GM18519 (cell line): Measurements from ENCODE around the gene GRIN3A.
"Not testable (repeated sequence)": the region's sequence is repeated elsewhere in the genome, so short reads cannot be mapped to it uniquely, and the experiment has no call there.

Source experiments
- ATAC-seq: cut with Tn5 transposase; IDR thresholded peaks from one replicate; pipeline ENCODE4 v1.9.1; 2021; ENCODE audit warnings: mild to moderate bottlenecking, moderate library complexity; ENCODE audit not compliant: unreplicated experiment, low FRiP score

The GRIN3A gene

DNA sequence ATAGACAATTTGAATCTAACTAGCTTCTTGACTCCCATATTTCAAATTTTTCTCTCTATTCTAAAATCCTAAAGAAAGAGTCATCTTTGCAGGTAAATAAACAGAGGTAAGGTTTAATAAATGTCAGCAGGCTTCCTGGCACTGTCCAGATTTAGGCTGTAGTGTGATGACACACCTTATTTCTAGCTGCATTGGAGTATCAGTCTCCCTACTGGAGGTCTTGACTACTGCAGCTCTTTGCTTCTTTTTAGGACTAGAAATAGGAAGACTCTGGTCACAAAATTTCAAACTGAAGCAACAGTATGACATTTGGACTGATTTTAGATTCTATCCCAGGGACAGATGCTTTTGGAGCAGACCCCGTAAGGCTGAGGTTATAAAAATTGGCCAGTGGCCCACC lies 103.0 kb downstream of the GRIN3A start:
- no peak for ATAC-seq

DNA sequence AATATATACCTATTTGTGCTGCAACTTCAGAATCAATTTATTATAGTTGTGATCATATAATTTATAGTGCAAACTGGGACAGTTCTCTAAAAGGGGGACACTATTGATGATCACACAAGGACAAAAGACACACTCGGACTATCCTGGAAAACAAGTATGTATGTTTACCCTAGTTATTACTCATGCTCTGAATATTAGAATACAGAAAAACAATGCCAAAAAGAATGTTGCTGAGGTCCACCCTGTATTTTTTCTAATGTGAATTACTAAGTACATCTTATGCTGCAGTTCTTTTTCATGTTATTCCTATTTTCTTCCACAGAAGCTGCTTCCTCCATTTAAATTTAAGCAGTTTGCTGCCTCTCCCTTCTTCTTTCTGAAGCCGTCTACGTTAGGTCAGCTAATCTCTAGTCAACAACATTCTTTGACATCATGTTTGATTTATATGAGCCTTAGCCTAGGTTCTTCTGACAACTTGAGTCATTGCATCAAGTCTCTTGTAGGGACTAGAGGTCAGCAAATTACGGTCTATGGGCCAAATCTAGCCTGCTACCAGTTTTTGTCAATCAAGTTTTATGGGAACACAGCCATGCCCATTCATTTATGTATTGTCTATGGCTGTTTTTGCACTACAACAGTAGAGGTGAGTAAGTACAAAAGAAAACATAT lies 103.6 kb downstream of the GRIN3A start:
- no peak for ATAC-seq

- ATAC-seq: no peak
These were observed 105.8 kb downstream of the GRIN3A start for GRCh38 chr9:101632611-101633010.

- ATAC-seq: no peak
These were observed 106.6 kb downstream of the GRIN3A start for GRCh38 chr9:101631892-101632291.

DNA sequence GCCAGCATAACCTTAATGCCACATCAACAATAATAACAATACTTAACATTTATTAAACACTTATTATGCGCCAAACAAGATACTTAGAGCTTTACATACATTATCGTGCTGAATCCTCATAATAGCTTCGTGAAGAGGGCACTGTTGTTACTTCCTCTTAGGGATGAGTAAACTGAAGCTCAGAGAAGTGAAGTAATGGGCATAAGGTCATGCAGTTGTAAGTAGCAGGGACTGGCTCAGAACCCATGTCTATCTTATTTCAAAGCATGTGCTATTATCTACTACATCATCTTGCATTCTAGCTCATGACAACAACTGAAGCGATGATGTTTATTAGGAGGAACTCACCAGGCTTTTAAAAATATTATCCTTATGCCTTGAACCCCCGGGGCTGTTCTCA lies 108.8 kb downstream of the GRIN3A start:
- ATAC-seq: no peak

- no peak for ATAC-seq
These were observed 110.3 kb downstream of the GRIN3A start for GRCh38 chr9:101628173-101628572.

GRCh38 chr9:101626295-101626694 lies 112.2 kb downstream of the GRIN3A start:
- ATAC-seq: no peak

GRCh38 chr9:101625876-101626275 lies 112.6 kb downstream of the GRIN3A start:
- no peak for ATAC-seq

GRCh38 chr9:101620452-101620851 lies 118.0 kb downstream of the GRIN3A start:
- no peak for ATAC-seq

DNA sequence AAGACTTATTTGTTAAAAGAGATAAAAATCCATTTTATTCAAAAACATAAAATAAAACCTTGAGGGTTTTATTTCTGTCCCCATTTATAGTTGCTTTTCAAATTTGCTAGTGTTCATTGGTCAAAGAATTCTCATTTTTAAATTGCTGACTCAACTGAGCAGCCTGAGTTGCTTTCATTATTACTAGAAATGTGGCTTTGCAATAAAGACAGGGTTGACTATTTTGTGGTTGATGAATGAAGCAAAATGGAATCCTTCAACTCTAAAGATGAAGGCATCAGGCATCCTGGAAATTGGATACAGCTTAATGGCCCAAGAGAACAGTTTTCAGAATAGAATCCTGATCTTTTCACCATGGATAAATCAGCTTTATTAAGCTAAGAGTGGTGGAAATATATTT lies 119.7 kb downstream of the GRIN3A start:
- peak; percentile 44 for ATAC-seq

- ATAC-seq: no peak
These were observed 132.9 kb downstream of the GRIN3A start for GRCh38 chr9:101605547-101605946.

- no peak for ATAC-seq
These were observed 134.2 kb downstream of the GRIN3A start for GRCh38 chr9:101604296-101604695.

DNA sequence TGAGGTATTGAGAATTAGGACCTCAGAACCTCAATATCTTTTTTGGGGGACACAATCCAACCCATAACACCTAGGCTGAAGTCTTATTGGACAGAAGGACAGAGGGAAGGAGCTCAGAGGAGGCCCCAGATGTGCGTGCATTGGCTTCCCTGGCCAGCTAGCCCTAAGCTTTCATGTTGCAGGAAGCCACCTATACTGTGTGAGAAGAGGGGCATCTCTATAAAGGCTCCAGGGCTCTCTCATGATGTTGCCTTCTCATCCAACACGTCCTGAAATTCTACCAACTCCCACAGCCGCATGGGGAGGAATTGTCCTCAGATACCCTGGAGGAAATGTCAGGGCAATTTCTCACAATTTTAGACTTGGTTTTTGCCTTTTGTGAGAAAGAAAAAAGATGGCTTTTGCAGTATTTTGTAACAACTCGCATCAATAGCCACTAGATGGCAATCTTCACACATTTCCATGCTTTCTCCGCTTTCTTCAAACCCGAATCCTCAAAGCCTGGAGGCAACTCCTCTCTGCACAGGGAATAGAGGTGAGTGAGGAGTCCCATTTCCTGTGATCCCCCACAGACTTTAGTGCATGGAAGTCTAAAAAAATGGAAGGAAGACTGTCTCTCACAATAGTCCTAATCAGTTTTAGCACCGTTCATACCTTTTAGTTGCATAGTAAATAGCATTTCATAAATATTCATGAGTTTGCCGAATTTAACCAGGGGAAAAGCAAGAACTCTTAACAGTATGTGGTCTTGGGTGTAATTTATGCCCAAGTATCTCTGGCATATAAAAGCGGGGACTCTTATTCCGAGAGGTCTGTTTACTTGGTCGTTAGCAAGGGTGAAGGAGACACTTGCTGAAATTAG lies 136.3 kb downstream of the GRIN3A start:
- ATAC-seq: peak; percentile 58

DNA sequence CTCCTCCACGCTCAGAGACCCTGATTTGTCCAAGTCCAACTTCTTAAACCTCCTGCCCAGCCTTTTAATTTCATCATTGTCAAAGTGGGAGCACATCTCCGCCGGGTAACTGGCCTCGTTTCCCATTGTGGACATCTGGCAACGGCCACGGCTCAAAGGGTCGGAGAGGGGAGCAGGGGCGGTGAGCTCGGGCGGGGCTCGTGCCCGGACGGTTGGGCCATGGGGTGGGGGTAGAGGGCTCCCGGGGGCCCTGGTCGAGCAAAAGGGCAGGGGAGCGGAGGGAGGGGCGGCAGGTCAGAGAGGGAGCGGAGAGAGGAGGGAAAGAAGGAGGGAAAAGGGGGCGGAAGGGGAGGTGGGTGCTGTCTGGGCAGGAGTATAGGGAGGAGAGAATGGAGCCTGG lies 143.7 kb downstream of the GRIN3A start, which contains the start of gene PPP3R2:
TSS of gene PPP3R2 (minus strand) at position 174 of the 400 bp plus-strand sequence. CDS start at position 126, 48 bp downstream.
- no peak for ATAC-seq

DNA sequence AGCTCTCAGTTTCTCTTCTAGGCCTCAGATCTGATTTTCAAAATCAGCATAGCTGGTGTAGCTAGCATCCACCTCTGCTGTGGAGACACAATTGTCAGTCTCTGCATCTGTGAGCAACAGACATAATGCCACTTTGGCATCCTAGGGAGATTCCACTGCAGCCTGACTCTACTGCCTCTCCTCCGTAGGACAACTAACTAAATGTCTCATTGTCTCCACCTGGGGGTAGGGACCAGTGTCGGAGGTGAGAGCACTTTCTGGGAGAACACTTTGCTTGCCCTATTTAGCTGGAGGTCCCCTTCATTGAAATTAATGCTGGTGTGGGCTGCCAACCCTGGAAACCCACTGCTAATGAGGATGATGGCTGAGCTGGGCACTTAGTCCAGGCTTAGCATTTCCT lies 145.1 kb downstream of the GRIN3A start:
- ATAC-seq: no peak

- ATAC-seq: no peak
These were observed 145.7 kb downstream of the GRIN3A start for GRCh38 chr9:101592788-101593187.

GRCh38 chr9:101591787-101592446 lies 146.5 kb downstream of the GRIN3A start:
- ATAC-seq: no peak

- no peak for ATAC-seq
These were observed 147.5 kb downstream of the GRIN3A start for GRCh38 chr9:101590901-101591300.

- not testable (repeated sequence) for ATAC-seq
These were observed 148.4 kb downstream of the GRIN3A start for GRCh38 chr9:101590074-101590473.

DNA sequence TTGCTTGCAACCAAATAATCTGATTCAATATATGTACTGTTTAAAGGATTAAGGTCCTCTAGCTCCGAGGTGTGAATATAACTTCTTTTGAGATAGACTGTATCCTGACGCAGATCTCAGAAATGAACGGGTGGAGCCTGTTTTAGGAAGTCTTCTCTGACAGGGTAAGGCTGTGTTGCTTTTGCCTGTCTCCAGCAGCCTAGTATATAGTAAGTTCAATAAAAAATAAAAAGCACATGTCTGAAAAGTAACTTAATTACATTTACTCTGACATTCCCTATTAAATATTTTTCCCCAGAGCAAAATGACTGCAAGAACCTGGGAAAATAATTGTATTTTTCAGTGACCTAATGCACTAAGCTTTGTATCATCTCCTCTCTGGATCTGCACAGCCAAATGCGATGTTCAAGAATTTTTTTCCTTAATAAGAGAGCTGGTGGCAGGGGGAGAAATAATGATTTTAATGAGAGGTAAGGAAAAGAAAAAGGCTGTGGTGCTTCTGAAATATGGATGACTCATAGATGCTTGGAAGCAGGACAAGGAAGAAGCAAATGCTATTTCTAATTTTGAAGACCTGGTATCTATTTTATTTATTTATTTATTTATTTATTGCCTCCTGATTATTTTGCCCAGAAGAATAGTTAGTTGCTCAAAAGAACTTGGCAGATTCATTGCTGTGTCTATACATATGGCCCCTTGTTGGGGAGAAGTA lies 151.0 kb downstream of the GRIN3A start:
- ATAC-seq: no peak

DNA sequence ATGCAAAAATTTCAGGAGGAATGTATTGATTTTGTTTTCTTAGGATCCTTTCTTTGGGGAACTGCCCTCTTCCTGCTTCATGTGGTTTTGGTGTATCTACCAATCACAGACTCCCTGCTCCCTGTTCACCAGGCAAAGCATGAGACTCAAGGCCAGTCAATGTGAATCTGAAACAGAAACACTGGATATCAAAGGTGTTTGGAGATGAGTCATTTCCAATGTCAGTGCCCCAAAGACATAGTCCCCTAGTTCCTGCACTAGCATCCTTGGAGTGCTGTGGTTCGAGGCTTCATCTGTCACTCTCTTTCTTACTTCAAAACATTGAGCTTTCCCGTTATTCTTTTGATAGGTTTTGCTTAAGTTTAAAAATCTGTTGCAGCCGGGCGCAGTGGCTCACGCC lies 151.8 kb downstream of the GRIN3A start:
- peak; percentile 85 for ATAC-seq
